A673 (cell line): ENCODE results near the gene TRIP11. TPM values are rescaled to one million over a fixed set of nuclear protein-coding genes. Genes with fewer than 3 reads are reported as not detected.

ENCODE experiments used
- BruUV-seq: library from RNA; stranded (reverse); fragments of 400-500 nt; replicated peaks from 2 replicates; lab custom pipeline; 2021; lab: Mats Ljungman, UMichigan
- CTCF ChIA-PET: fragments of 300-600 bp; sonication (Branson Sonifier 250); formaldehyde crosslinking; loops from one replicate; lab custom pipeline; 2022; ENCODE audit warnings: antibody characterized with exemption; lab: Charles Lee
- POLR2A ChIA-PET: fragments of 300-600 bp; sonication (Branson Sonifier 250); formaldehyde crosslinking; loops from one replicate; lab custom pipeline; 2022; ENCODE audit warnings: antibody characterized with exemption; ENCODE audit not compliant: low non-redundant PET; lab: Charles Lee
- DNase-seq: peaks from one replicate; pipeline ENCODE4 v3.0.0-alpha.2; 2015; ENCODE audit warnings: low spot score
- H3K27ac ChIP-seq: fragments of 200-600 bp; sonication (generic); 2 replicates; pipeline ENCODE4 v1.5.1; 2016; ENCODE audit warnings: mixed run types, low read depth, mild to moderate bottlenecking, mixed read lengths, antibody characterized with exemption, low read length; ENCODE audit not compliant: poor library complexity, severe bottlenecking
- H3K27me3 ChIP-seq: fragments of 200-600 bp; sonication (generic); replicated peaks from 2 replicates; pipeline ENCODE4 v1.6.1; 2017; ENCODE audit warnings: mixed run types, low read depth, mild to moderate bottlenecking, mixed read lengths, antibody characterized with exemption, low read length; ENCODE audit not compliant: insufficient read depth, poor library complexity
- H3K36me3 ChIP-seq: fragments of 200-600 bp; sonication (generic); 2 replicates; pipeline ENCODE4 v1.6.1; 2016; ENCODE audit warnings: mixed run types, mild to moderate bottlenecking, mixed read lengths, antibody characterized with exemption, low read length; ENCODE audit not compliant: insufficient read depth, poor library complexity, severe bottlenecking
- H3K4me1 ChIP-seq: fragments of 200-600 bp; sonication (generic); 2 replicates; pipeline ENCODE4 v1.6.1; 2017; ENCODE audit warnings: mixed run types, mild to moderate bottlenecking, mixed read lengths, antibody characterized with exemption, low read length; ENCODE audit not compliant: insufficient read depth, poor library complexity, severe bottlenecking
- H3K4me3 ChIP-seq: fragments of 200-600 bp; sonication (generic); 2 replicates; pipeline ENCODE4 v1.5.1; 2016; ENCODE audit warnings: low read depth, mixed run types, mild to moderate bottlenecking, mixed read lengths, low read length; ENCODE audit not compliant: poor library complexity, severe bottlenecking
- H3K9me3 ChIP-seq: fragments of 200-600 bp; sonication (generic); 2 replicates; pipeline ENCODE4 v1.6.1; 2016; ENCODE audit warnings: mixed run types, low read depth, mild to moderate bottlenecking, mixed read lengths, antibody characterized with exemption, low read length; ENCODE audit not compliant: poor library complexity, severe bottlenecking
- CTCF ChIP-seq: fragments of 300-800, 200-600 bp; sonication (generic); conservative IDR thresholded peaks from 2 replicates; pipeline ENCODE4 v1.5.1; 2017; ENCODE audit warnings: low read depth, mild to moderate bottlenecking, antibody characterized with exemption, low read length, moderate library complexity, mixed read lengths
- EZH2 ChIP-seq: fragments of 200-600 bp; sonication (generic); IDR thresholded peaks from 2 replicates; pipeline ENCODE4 v1.6.1; 2017; ENCODE audit warnings: borderline replicate concordance, low read depth, mild to moderate bottlenecking, mixed read lengths, antibody characterized with exemption, low read length; ENCODE audit not compliant: poor library complexity, severe bottlenecking
- intact Hi-C: fragments of 100-400 bp; cut with micrococcal nuclease; formaldehyde crosslinking; loops from one replicate; pipeline ENCODE4 v1.10.0; 2022; ENCODE audit not compliant: unreplicated experiment
- total RNA-seq: library from RNA; stranded (reverse); gene quantifications from 2 replicates; pipeline ENCODE4 v1.2.3, GENCODE V29; 2021

TRIP11 gene
- total RNA-seq, 1 experiment from 2014 or later = 46.9 TPM

- no peak for TF ChIP-seq EZH2
- no peak for TF ChIP-seq CTCF
- no peak overlapping the region for H3K4me3 ChIP-seq
- no TSS peak for BruUV-seq
- DNase-seq = no peak
- H3K9me3 ChIP-seq = no peaks in the 10 kb centered on the region
- CTCF ChIA-PET = no interaction called here
- peaks cover 21% of the 10 kb centered on the region for H3K36me3 ChIP-seq
- POLR2A ChIA-PET = no interaction called here
- no peak overlapping the region for H3K27ac ChIP-seq
- intact Hi-C loops = no loop called here
- H3K27me3 ChIP-seq = no peaks in the 10 kb centered on the region
- no peaks in the 10 kb centered on the region for H3K4me1 ChIP-seq
These were observed 54.9 kb downstream of the TRIP11 start for GRCh38 chr14:91985008-91985407.

GRCh38 chr14:91983588-91983987 is 56.3 kb downstream of the TRIP11 start:
- intact Hi-C loops = no loop called here
- CTCF ChIA-PET = no interaction called here
- H3K9me3 ChIP-seq = no peaks in the 10 kb centered on the region
- H3K4me1 ChIP-seq = no peaks in the 10 kb centered on the region
- BruUV-seq = no TSS peak
- TF ChIP-seq EZH2 (no peak), CTCF (no peak)
- peaks cover 14% of the 10 kb centered on the region for H3K36me3 ChIP-seq
- H3K27ac ChIP-seq = no peak overlapping the region
- no peak for DNase-seq
- H3K4me3 ChIP-seq = no peak overlapping the region
- POLR2A ChIA-PET = no interaction called here
- no peaks in the 10 kb centered on the region for H3K27me3 ChIP-seq

- BruUV-seq = no TSS peak
- H3K4me3 ChIP-seq = no peak overlapping the region
- ChIA-PET CTCF (no interaction called here), POLR2A (no interaction called here)
- H3K27me3 ChIP-seq = no peaks in the 10 kb centered on the region
- no peaks in the 10 kb centered on the region for H3K4me1 ChIP-seq
- no peaks in the 10 kb centered on the region for H3K36me3 ChIP-seq
- no peak for TF ChIP-seq EZH2
- no peak for TF ChIP-seq CTCF
- DNase-seq = peak; percentile 9
- H3K27ac ChIP-seq = no peak overlapping the region
- intact Hi-C loops = no loop called here
- no peaks in the 10 kb centered on the region for H3K9me3 ChIP-seq
These were observed 59.7 kb downstream of the TRIP11 start for GRCh38 chr14:91980157-91980556.
